GM13977 (cell line): ENCODE results near the gene SENP1.

Experiments
- DNase-seq: peaks from one replicate; pipeline ENCODE4 v3.0.0; 2012; ENCODE audit warnings: low spot score
- CTCF ChIP-seq: IDR thresholded peaks from 2 replicates; pipeline ENCODE4 v1.5.1; 2012; ENCODE audit warnings: mild to moderate bottlenecking, control low read depth; ENCODE audit not compliant: insufficient read depth; ENCODE audit errors: extremely low read depth, missing control alignments
- in situ Hi-C: fragments of 300-500 bp; cut with MboI; formaldehyde crosslinking; loops from one replicate; pipeline ENCODE4 v1.12.0; 2022; ENCODE audit warnings: low sequenced_read_pairs, low pct_unique_long_range_greater_than_20kb, mixed read lengths, inconsistent platforms; ENCODE audit not compliant: unreplicated experiment

SENP1 gene

GRCh38 chr12:48077111-48077510, 28.8 kb downstream of the SENP1 start:
- in situ Hi-C loops, result no loop called here
- no peak for DNase-seq
- no peak for TF ChIP-seq CTCF

GRCh38 chr12:48075832-48076231, 30.0 kb downstream of the SENP1 start:
- no peak for TF ChIP-seq CTCF
- in situ Hi-C loops, result no loop called here
- DNase-seq, result no peak

GRCh38 chr12:48074266-48074665, 31.6 kb downstream of the SENP1 start:
- TF ChIP-seq CTCF, result no peak
- DNase-seq, result no peak
- in situ Hi-C loops, result no loop called here

GRCh38 chr12:48072266-48072665, 33.6 kb downstream of the SENP1 start:
- no peak for DNase-seq
- no peak for TF ChIP-seq CTCF
- in situ Hi-C loops, result no loop called here

- in situ Hi-C loops, result no loop called here
- TF ChIP-seq CTCF, result no peak
- DNase-seq, result no peak
Measured at GRCh38 chr12:48071808-48072207, 34.1 kb downstream of the SENP1 start.

GRCh38 chr12:48070731-48071130, 35.1 kb downstream of the SENP1 start:
- in situ Hi-C loops, result no loop called here
- TF ChIP-seq CTCF, result no peak
- DNase-seq, result no peak

GRCh38 chr12:48070033-48070432, 35.8 kb downstream of the SENP1 start:
- no peak for TF ChIP-seq CTCF
- in situ Hi-C loops, result no loop called here
- no peak for DNase-seq
